Skeletal muscle satellite cell (primary cell): ENCODE measurements around the gene CNBD2.
A peak's percentile ranks its signal among the peaks of the same experiment; 100 is the strongest.
"Not testable (repeated sequence)": the region's sequence is repeated elsewhere in the genome, so short reads cannot be mapped to it uniquely, and the experiment has no call there.

Experiments
- H3K27me3 ChIP-seq: 2 replicates; pipeline ENCODE4 v1.7.0; 2013; ENCODE audit warnings: low read length; ENCODE audit not compliant: control insufficient read depth, insufficient read depth
- H3K36me3 ChIP-seq: 2 replicates; pipeline ENCODE4 v1.7.0; 2013; ENCODE audit warnings: mild to moderate bottlenecking, control low read depth, low read length; ENCODE audit not compliant: insufficient read depth
- H3K4me1 ChIP-seq: 2 replicates; pipeline ENCODE4 v1.7.0; 2013; ENCODE audit warnings: low read length; ENCODE audit not compliant: control insufficient read depth, insufficient read depth
- H3K4me2 ChIP-seq: 2 replicates; pipeline ENCODE4 v1.7.0; 2013; ENCODE audit warnings: mild to moderate bottlenecking, low read length
- H3K4me3 ChIP-seq: 2 replicates; pipeline ENCODE4 v1.7.0; 2013; ENCODE audit warnings: low read length
- H3K9ac ChIP-seq: 2 replicates; pipeline ENCODE4 v1.7.0; 2013; ENCODE audit warnings: mild to moderate bottlenecking, low read depth, low read length, moderate library complexity
- H3K9me3 ChIP-seq: replicated peaks from 2 replicates; pipeline ENCODE4 v1.7.0; 2013; ENCODE audit warnings: mild to moderate bottlenecking, control low read depth, low read length

CNBD2 gene

GRCh38 chr20:36050436-36051317 is 82.3 kb downstream of the CNBD2 start:
- Histone ChIP-seq H3K27me3 (no peaks in the 10 kb centered on the region), H3K9me3 (no peaks in the 10 kb centered on the region), H3K9ac (peak overlapping the region; percentile 100), H3K4me2 (peak overlapping the region; percentile 77), H3K36me3 (peaks cover 5% of the 10 kb centered on the region), H3K4me3 (peak overlapping the region; percentile 98), H3K4me1 (no peaks in the 10 kb centered on the region)

DNA sequence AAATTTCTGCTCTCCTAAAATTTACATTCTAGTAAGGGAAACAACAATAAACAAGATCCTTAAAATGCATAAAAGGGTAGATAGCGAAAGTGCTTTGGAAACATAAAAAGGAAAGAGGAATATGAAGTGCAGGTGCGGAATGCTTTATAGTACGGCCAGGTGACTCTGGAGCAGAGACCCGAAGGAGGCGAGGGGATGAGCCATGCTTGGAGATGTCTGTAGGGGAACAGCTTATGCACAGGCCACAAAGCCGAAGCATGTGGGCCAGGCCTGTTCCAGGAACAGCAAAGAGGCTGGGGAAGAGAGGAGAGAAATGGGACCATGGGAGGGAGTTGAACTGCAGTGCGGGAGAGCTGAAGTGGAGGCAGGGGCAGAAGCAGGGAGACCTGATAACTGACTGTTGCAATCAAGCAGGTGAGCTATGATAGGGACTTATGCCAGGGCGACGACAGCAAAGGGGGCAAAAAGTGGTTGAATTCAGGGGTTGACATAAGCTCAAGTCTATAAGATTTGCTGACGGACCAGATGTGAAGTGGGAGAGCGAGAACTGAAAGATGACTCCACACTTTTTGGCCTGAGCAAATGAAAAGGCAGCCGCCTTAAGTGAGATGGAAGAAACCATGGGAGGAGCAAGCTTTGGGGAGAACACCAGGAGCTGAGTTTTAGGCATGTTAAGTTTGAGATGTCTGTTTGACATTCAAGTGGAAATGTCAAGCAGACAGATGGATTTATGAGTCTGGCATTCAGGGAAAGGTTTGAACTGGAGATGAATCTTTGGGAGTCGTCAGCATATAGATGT is 83.1 kb downstream of the CNBD2 start:
- H3K4me3 ChIP-seq: peak overlapping the region; percentile 98
- no peaks in the 10 kb centered on the region for H3K27me3 ChIP-seq
- peak overlapping the region; percentile 100 for H3K9ac ChIP-seq
- H3K4me2 ChIP-seq: peak overlapping the region; percentile 77
- H3K36me3 ChIP-seq: peaks cover 5% of the 10 kb centered on the region
- H3K9me3 ChIP-seq: no peaks in the 10 kb centered on the region
- no peaks in the 10 kb centered on the region for H3K4me1 ChIP-seq

GRCh38 chr20:36052117-36052513 is 83.7 kb downstream of the CNBD2 start:
- no peak overlapping the region for H3K9ac ChIP-seq
- no peaks in the 10 kb centered on the region for H3K27me3 ChIP-seq
- no peaks in the 10 kb centered on the region for H3K9me3 ChIP-seq
- H3K4me1 ChIP-seq: no peaks in the 10 kb centered on the region
- no peak overlapping the region for H3K4me2 ChIP-seq
- H3K4me3 ChIP-seq: no peak overlapping the region
- H3K36me3 ChIP-seq: peaks cover 5% of the 10 kb centered on the region

- H3K36me3 ChIP-seq, H3K27me3 ChIP-seq, H3K9ac ChIP-seq, H3K4me2 ChIP-seq, H3K4me3 ChIP-seq, H3K9me3 ChIP-seq, H3K4me1 ChIP-seq: not testable (repeated sequence)
These were observed 85.6 kb downstream of the CNBD2 start for GRCh38 chr20:36053863-36054518.

DNA sequence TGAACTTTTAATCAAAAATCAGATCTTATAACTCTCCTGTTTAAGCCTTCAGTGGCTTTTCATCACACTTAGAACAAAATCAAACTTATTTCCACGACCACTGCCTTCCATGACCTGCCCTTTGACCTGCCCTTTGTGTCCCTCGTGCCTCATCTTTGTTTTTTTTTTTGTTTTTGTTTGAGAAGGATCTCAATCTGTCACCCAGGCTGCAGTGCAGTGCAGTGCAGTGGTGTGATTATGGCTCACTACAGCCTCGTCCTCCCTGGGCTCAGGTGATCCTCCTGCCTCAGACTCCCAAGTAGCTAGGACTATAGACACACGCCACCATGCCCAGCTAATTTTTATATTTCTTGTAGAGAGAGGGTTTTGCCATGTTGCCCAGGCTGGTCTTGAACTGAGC is 86.8 kb downstream of the CNBD2 start:
- no peaks in the 10 kb centered on the region for H3K4me1 ChIP-seq
- H3K36me3 ChIP-seq: no peaks in the 10 kb centered on the region
- no peak overlapping the region for H3K4me3 ChIP-seq
- H3K27me3 ChIP-seq: no peaks in the 10 kb centered on the region
- H3K4me2 ChIP-seq: no peak overlapping the region
- H3K9ac ChIP-seq: no peak overlapping the region
- no peaks in the 10 kb centered on the region for H3K9me3 ChIP-seq

- Histone ChIP-seq H3K4me2 (no peak overlapping the region), H3K36me3 (no peaks in the 10 kb centered on the region), H3K27me3 (no peaks in the 10 kb centered on the region), H3K4me3 (no peak overlapping the region), H3K9me3 (no peaks in the 10 kb centered on the region), H3K4me1 (peaks cover 26% of the 10 kb centered on the region), H3K9ac (no peak overlapping the region)
These were observed 92.3 kb downstream of the CNBD2 start for GRCh38 chr20:36060676-36061075.

DNA sequence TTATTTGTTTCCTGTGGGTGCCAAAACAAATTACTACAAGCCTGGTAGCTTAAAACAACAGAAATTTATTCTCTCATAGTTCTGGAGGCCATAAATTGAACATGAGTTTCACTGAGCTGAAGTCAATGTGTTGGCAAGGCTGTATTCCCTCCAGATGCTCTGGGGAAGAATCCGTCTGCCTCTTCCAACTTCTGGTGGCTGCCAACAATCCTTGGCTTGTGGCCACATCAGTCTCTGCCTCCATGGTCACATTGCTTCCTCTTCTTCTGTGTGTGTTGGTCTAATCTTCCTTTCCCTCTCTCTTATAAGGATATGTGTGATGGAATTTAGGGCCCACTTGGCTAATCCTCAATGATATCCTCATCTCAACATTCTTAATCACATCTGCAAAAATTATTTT is 93.4 kb downstream of the CNBD2 start:
- no peak overlapping the region for H3K4me3 ChIP-seq
- H3K4me2 ChIP-seq: no peak overlapping the region
- H3K36me3 ChIP-seq: no peaks in the 10 kb centered on the region
- H3K9ac ChIP-seq: no peak overlapping the region
- H3K9me3 ChIP-seq: no peaks in the 10 kb centered on the region
- peaks cover 27% of the 10 kb centered on the region for H3K4me1 ChIP-seq
- H3K27me3 ChIP-seq: no peaks in the 10 kb centered on the region

- peak overlapping the region; percentile 10 for H3K4me2 ChIP-seq
- H3K9ac ChIP-seq: no peak overlapping the region
- no peaks in the 10 kb centered on the region for H3K9me3 ChIP-seq
- H3K4me3 ChIP-seq: no peak overlapping the region
- peaks cover 27% of the 10 kb centered on the region for H3K4me1 ChIP-seq
- no peaks in the 10 kb centered on the region for H3K27me3 ChIP-seq
- H3K36me3 ChIP-seq: no peaks in the 10 kb centered on the region
These were observed 94.4 kb downstream of the CNBD2 start for GRCh38 chr20:36062799-36063198.

DNA sequence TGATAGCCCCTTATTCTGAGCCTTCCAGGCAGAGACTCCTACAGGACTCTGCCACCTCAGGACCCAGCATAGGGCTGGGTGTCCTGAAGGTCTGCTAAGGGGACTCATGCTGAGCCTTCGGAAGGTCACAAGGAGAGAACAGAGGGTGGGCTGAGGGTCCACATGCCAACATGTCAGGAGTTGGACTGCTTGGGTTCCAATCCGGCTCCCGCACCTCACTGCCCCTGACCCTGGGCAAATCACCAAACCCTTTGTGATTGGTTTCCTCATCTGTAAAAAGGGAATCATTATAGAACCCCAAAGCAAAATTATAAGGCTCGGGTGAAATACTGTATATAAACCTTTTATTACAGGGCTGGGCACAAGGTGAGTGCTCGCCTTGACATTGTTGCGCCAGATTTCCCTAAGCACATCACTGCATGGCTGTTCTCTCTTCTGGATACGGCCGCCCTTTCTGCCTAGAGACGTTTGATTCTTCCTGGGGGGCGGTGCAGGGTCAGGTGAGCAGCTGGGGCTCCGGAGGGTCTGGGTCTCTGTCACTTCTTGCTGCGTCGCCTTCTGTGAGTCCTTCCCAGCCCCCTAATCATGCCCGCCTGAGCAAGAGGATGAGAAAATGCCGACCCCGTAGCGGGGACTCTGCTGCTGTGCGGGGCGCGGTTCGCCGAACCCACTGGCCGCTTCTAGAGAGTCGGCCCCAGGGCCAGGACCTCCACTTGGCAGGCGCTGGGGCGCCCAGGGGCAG is 95.7 kb downstream of the CNBD2 start:
- Histone ChIP-seq H3K4me3 (peak overlapping the region; percentile 71), H3K36me3 (no peaks in the 10 kb centered on the region), H3K9ac (peak overlapping the region; percentile 69), H3K27me3 (no peaks in the 10 kb centered on the region), H3K9me3 (no peaks in the 10 kb centered on the region), H3K4me1 (peaks cover 27% of the 10 kb centered on the region), H3K4me2 (peak overlapping the region; percentile 87)

DNA sequence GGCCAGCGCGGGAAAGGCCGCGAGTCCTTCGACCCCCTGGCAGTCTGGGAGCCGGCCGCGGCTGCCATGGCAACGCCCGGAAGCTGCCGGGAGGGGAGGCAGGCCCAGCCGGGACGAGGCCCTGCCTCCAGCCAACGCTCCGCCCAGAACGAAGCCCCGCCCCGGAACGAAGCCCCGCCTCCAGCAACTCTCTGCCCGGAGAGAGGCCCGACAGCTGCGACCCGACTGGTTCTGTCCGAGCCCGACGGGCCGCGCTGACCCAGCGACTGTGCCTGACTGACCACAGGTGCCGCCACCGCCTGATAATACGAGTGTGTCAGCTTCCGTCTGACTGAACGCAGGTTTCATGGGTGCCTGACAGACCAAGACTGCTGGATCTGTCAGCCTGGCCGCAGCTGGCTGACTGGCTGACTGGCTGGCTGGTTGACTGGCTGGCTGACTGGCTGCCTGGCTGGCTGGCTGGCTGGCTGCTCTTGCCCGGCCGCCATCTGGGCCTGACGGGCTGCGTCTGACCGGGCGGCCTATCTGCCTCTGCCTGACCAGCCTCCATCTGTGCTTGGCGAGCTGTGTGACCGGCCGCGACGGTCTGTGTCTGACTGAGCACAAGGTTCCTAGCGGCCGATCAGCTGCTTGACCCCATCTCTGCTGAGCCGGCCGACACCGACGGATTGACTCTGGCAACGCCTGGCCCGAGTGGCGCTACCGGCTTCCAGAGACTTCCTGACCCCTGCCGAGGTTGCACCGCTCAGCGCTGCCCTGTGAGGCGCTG is 96.5 kb downstream of the CNBD2 start:
- H3K4me1 ChIP-seq: peaks cover 27% of the 10 kb centered on the region
- peak overlapping the region; percentile 71 for H3K4me3 ChIP-seq
- H3K9me3 ChIP-seq: no peaks in the 10 kb centered on the region
- no peaks in the 10 kb centered on the region for H3K27me3 ChIP-seq
- no peaks in the 10 kb centered on the region for H3K36me3 ChIP-seq
- peak overlapping the region; percentile 87 for H3K4me2 ChIP-seq
- peak overlapping the region; percentile 69 for H3K9ac ChIP-seq
